Measurements from ENCODE around the gene FOLH1.
"Not testable (repeated sequence)": the region's sequence is repeated elsewhere in the genome, so short reads cannot be mapped to it uniquely, and the experiment has no call there.

The FOLH1 gene

DNA sequence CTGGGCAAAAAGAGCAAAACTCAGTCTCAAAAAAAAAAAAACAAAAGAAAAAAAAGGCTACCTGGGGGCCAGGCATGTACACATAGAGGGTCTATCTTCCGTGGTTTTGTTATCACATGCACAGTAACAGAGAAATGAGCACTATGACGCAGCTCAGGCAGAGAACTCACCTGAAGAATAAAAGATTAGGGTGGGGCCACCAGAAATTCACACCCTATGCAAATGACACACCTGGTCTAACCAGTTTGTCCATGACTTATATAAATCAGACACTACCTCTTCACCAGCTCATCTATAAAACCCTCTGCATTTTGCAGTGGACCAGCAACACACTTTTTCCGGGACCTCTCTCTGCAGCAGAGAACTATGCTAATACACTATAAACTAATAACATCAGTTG is 30.5 kb downstream of the FOLH1 start:
- not testable (repeated sequence) for DNase-seq (ENCODE audit: low spot score)

DNA sequence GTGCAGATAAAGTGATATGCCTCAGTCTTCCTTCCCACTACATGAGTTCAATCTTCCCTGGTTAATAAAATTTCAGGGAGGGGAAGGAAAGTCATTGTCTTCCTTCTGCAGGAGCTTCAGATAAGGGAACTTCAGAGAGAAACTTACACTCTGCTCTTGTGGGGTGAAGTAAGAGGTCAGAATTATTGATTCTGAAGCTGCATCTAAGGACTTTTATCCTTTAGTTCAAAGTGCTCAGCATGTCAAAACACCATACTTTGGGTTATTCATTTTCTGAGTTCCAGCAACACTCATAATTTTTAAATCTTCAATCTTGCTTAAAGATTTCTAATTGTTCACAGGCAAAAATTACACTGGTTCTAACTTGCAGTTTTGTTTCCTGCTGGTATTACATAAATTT is 33.0 kb downstream of the FOLH1 start:
- not testable (repeated sequence) for DNase-seq (ENCODE audit: low spot score)

DNA sequence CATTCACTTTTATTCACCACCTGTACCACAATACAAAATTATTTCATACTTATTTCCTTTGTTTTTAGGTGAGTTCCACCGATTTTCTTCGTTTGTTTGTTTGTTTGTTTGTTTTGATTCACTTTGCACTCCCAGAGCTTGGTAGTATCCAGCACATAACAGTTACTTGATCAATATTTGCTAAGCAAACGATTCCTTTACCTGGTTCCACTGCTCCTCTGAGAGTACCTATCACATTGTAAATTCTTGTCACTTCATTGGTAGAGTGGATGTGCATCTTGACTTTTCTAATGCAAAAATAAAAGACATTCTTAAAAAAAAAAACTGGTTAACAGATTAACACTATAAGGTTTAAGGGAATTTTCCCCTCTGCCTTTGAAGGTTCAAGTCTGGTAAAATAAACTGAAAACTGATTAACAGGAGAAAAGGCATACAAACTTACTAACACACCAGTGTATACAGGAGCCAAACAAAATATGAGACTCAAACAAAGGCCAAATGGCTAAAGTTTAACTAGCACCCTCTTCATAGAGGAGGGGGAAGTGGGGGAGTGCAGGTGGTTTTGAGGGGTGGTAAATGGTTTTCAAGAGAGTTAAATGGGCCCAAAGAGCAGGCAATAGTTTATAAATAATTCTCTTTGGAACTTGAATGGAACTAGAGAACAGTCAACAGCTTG is 33.6 kb downstream of the FOLH1 start:
- not testable (repeated sequence) for DNase-seq (ENCODE audit: low spot score)

DNA sequence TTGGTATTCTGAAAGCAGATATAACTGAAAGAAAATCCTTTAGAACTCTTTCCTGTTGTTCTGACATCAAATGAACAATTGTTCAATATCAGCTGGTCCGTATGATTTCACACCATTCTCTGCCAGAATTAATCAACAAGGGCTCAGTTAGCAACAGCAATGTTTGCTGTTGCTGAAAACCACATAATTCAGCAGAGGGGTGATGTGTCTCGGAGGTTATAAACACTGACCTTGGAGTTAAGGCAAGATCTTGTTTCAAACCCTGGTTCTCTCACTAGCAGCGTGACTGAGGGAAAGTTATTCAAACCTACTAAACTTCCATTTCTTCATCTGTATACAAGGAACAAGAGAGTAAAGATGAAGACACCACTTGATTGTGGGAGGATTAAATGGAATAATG is 36.8 kb downstream of the FOLH1 start:
- DNase-seq (ENCODE audit: low spot score) = not testable (repeated sequence)

DNA sequence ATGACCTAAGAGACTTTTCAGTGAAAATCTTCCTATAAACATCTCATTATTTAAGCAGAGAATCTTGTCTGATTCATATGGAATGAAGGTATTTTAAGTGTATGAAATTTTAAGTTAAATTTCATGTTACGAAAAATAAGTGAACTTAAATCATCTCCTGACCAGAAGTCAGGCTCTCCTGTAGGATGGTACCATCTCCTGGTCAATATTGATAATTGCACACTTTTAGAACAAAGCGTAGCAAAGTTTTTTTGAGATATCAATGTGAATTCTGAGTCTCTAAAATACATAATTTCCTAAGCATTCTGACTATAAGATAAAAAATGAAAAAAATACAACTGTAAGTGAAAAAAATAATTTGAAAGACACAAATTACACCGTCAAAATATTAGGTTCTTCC is 38.8 kb downstream of the FOLH1 start:
- not testable (repeated sequence) for DNase-seq (ENCODE audit: low spot score)

DNA sequence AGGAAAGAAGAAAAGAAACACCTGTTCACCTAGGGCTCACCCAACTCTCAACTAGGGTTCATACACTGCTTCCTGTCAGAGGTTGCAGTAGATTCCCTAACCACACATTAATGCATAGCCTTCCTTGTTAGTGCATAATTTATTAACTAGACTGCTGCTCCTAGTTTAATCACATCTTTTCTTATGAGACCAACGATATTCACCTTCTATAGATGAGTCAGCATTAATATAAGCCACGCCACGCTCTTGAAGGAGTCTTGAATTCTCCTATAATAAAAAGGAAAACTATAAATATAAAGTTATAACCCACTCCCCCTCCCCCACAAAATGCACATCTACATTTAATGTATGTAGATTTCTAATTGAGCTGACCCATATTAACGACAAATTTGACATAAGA is 39.4 kb downstream of the FOLH1 start:
- not testable (repeated sequence) for DNase-seq (ENCODE audit: low spot score)

DNA sequence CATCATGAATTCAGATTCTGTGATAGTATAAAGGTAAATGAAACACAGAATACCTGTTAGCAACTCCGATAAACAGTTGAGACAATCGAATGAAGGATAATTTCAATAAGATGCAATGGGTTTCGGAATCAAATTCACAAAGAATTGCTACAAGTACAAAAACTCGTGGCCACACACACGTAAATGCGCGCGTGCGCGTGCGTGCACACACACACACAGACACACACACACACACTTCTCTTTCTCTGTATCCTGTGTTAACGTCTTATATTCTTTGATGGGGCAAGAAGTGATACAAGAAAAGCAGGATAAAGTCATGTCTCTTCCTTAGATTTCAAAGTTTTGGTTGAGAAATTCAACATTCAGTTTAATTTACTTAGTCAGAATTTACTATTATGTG is 57.2 kb downstream of the FOLH1 start:
- DNase-seq (ENCODE audit: low spot score) = no peak

DNA sequence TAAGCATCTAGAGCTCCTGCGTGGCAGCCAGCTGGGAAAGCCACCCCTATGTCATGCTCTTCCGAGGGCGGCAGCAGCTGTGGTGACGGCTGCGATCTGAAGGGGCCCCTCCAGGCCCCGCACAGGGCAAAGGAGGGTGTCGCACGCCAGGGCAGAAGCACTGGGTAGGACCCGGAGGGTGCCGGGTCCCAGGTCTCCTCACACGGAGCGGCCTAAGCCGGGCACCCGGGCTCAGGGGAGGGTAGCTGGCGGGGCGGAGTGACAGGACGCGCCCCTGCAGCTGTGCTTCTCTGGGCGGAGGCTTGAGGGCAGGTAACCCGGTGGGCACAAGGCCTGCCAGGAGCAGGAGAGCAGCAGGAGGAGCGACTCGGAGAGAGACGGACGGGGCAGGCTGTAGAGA is 106.0 kb downstream of the FOLH1 start:
- not testable (repeated sequence) for DNase-seq (ENCODE audit: low spot score)
